HG03196 (cell line): ENCODE data around the gene PDLIM5.
"Not testable (repeated sequence)": the region's sequence is repeated elsewhere in the genome, so short reads cannot be mapped to it uniquely, and the experiment has no call there.

Experiments
- ATAC-seq: cut with Tn5 transposase; IDR thresholded peaks from one replicate; pipeline ENCODE4 v1.9.1; 2021; ENCODE audit not compliant: unreplicated experiment

PDLIM5 gene

GRCh38 chr4:94639298-94639697 lies 187.6 kb downstream of the PDLIM5 start:
- no peak for ATAC-seq

- no peak for ATAC-seq
Measured at GRCh38 chr4:94640151-94640550, 188.4 kb downstream of the PDLIM5 start.

DNA sequence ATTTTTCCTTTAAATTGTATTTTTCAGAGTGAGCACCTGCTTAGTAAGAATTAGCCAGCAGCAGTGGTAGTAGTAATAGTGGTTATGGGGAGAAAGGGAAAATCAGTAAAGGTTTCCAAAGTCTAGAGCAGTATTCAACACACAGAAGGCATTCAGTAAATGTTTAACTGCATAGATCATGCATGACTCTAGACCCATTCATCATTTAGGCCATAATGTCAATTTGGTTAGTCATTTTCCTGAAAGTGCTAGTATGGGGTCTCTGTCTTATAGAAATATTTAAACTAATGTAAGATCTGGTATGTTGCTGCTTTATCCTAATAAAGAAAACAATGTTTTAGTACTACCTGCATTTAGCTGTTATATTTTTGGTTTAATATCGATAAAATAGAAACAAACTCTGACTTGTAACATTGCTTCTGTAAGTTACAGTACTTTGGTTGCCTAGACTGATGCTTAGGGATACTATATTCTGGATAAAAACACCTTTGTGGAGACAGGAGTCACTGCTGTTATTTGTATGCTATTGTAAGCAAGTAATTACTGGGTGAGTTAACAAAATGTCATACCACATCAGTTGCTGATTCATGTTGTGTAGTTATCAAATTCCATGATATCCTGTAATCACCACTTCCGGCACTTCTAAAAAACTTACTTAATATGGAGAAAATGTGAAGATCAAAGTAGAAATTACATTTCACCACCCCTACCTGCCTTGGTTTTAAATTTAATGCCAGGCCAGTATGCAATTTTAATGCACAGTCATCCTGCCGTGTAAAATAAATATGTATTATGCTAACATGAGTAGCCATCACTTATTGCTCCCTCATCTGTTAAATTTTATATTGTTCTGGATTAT lies 190.2 kb downstream of the PDLIM5 start:
- ATAC-seq: no peak

DNA sequence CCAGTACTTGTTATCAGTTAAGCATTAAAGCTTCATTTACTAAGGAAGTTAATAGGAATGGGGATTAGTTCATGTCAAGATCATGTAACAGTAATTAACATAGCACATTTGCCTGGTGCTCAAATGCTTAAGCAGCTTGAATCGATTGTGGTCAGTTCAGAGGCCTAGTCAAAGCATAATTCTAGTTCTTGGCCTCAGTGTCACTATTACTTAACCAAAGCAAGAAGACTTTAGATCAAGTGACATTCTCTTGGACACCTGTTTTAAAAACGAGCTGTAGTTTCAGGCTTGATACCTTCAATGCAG lies 190.8 kb downstream of the PDLIM5 start:
- ATAC-seq: no peak

GRCh38 chr4:94648699-94649098 lies 197.0 kb downstream of the PDLIM5 start:
- ATAC-seq: no peak

DNA sequence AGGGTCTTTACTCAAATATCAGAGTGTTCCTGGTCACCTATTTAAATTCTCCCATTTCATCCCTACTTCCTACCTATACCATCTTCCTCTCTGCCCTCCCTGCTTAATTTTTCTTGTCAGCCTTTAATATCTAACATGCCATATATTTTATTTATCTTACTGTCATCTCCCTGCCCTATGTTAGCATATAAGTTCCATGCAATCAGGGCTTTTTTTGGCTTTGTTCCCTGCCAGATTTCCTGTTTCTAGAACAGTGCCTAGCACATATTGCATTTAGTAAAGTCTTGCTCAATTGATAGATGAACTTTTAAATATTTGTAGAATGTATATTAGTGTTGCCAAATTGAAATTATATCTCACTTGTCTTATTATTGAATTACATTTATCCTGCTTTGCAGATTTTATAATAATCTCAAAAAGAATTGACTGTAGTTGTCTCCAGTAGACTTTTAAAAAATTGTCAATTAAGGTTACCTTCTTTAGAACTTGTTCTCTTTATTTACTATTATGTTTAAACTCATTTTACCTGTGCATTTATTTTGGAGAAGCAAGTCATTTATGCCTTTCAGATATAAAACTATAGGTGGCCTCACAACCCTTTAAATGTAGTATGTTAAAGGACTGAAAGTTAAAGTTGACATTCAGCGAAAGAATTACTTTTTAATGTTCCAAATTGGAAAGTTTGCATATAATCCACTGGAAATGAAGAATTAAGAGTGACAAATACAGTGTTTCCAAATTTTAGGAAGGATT lies 197.8 kb downstream of the PDLIM5 start:
- no peak for ATAC-seq

DNA sequence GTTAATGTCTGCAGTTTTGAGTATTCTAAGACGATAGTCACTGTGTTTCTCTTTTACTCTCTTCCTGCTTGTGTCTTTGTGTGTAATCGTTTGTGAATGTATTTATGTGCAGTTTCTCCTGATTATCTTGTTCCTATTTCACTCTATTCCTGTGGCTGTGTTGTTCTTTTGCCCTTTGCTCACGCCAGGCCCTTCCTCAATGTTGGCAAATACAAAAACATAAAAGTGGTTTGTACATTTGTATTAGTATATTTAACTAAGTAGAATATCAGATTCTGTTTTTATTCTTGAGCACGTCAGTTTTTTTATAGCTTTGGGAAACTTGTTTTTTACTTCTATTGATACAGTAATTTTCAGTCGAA lies 198.4 kb downstream of the PDLIM5 start:
- ATAC-seq: no peak

DNA sequence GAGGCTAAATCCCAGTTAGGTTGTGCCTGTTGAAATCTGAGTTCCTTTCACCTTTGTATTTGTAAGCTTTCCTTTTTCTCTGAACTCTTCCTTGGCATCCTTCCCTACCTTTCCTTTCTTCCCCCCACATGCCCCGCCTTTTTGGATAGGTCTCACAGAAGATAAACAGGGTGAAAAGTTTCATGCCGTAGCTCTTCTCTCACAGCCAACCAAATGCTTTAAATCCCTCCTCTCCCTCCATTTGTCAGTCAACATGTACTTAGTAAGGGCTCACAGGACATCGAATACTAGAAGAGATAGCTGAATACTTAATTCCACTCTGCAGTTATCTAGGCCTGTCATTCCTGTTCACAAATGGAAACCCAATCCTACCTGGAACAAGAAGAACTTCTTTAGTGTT lies 198.9 kb downstream of the PDLIM5 start:
- no peak for ATAC-seq

DNA sequence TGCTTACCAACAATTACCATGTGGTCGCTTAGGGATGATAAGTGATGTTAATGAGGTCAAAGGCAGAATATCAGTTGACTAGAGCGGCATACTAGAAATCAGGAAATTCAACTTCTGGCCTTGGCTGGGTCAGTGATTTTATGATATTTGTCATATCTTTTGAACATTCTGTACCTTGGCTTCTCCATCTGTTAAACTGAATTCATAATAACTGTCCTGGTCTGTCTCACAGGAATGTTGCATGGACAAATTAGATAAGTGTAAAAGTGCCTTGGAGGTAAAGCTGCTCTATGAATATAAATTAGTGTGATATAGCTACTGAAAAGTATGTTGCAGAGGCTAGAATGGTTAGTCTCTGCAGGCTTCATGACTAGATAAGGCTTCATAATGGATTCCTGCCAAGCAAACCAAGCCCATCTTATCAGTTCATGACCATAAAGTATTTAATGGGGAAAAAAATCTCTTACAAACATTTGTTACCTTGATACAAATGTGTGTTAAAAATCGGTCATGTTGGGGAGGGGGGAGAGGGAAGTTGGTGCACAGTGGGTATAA lies 201.4 kb downstream of the PDLIM5 start:
- ATAC-seq: no peak

GRCh38 chr4:94653984-94654609 lies 202.4 kb downstream of the PDLIM5 start:
- no peak for ATAC-seq

DNA sequence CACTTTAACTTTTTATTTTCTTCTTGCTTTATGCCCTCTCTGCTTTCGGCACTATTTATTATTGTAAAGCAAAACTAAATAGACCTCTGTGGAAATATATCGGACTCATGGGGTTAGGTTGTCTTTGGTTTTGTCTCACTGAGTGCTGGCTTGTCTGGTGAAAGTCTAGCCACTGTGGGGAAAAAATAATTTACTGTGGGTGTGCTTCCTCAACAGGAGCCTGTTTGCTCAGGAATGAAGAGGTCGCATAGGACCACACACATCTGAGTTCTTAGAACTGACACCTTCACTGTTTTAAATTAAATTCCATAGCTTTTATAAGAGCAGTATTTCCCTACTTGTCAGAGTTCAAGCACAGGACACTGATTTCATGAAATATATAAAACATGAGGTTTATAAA lies 203.0 kb downstream of the PDLIM5 start:
- no peak for ATAC-seq

- ATAC-seq: no peak
Measured at GRCh38 chr4:94660614-94661013, 208.9 kb downstream of the PDLIM5 start.

DNA sequence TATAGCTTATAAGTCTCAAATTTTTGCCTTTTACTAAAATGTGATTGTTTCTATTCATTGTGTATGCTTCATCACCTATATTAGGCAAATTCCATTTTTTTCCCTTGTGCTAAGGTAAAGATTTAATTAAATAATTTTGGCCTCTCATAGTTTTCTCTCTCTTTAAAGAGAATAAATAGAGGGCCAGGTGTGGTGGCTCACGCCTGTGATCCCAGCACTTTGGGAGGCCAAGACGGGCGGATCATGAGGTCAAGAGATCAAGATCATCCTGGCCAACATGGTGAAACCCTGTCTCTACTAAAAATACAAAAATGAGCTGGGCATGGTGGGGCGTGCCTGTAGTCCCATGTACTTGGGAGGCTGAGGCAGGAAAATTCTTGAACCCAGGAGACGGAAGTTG lies 213.3 kb downstream of the PDLIM5 start:
- not testable (repeated sequence) for ATAC-seq

DNA sequence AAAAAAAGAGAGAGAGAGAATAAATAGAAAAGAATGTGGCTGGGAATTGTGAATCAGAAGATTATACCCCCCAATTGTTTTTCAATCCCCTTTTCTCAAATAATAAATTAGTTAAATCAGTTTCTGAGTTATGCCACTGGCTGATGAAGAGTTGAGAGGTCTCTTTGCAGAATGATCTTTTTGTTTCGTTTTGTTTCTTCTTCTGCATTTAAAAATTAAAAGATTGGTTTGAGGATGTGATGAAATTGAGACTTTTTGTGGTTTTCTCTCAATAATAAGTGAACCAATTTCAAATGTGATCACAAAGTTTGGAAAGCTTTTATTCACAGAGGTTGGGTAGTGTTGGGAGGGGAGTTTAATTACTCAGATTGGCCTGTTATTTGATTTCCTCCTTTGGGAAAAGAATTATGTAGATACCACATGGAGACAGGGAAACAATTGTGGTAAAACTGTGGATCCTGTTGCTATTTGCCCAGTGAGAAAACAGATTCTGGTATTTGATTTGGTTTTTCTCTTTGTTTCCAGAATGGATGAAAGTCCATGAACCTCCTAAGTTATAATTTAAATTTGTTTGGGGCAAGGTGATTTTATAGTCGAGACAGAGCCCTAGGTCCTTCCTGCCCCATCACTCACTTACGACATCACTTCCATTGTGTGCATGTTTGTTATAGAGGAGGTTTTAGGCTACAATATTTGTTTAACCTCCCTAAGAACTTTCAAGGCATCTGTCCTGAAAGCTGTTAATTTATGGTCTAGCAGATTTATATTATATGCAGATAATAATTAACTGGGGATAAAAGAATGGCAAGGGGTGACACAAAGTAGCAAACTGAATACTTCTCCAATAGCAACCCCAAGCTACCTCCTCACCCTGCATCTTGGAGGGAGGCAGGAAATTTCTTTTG lies 214.0 kb downstream of the PDLIM5 start:
- ATAC-seq: no peak

- ATAC-seq: no peak
Measured at GRCh38 chr4:94668724-94669123, 217.0 kb downstream of the PDLIM5 start.

DNA sequence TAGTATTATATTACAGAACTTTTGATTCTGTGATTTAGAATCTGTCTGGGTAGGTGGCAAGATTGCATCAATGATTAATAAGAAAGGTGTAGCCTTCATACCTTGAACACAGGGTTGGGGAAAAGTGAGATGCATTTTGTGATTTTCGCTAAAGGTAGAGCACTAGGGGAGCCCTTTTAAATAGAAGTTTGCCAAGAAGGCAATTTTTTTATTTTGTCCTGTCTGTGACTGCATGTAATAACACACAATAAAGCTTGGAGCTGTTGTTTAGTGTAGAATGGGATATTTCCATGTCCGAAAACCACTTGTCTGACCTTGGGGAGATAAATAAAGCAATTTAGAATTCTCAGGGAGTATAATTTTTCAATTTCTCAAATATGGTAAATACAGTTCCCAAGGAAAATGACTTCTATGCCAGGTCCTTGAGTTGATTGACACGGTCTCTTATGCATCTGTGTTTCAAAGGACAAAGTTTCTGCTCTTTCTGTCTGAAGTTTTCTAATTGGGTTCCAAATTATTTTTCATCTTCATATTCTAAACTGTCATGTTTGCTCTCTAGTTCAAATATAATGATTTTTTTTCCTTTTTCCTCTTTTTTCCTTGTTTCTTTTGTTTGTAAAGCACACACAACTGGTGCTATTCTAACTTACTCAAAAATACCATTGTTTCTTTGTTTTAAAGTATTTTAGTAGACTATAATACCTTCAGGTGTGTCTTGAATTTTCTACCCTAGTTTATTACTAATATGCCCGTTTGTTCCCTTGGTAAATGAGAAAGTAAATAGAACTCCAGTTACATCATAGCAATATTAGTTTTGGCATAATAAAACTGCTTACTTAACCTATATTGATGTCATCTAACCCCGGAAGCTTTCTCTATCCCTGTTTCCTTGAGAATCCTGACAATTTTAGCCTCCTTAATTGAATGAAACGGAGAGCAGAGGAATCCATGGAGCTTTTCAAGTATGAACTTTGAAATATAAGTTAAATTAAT lies 218.2 kb downstream of the PDLIM5 start:
- ATAC-seq: no peak

GRCh38 chr4:94671113-94671512 lies 219.4 kb downstream of the PDLIM5 start:
- no peak for ATAC-seq

DNA sequence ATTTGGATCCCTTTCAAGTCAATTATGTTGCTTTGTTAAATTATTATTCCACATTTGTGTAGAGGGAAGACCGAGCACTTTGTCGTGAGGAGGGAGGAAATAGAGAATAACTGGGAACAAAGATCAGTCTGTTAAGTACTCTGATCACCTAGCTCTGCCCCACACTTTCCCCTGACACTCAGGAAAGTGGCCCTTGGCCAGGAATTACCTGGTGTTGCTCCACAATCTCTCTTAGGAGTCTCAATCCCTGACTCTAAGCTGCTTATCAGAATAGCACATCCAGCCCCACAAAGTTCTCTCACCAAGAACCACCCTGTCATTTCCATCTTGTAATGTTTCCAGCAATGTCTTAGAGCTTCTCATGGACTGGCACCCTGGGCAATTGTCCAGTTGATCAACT lies 222.2 kb downstream of the PDLIM5 start:
- no peak for ATAC-seq

GRCh38 chr4:94676970-94677369 lies 225.2 kb downstream of the PDLIM5 start:
- ATAC-seq: no peak

- ATAC-seq: no peak
Measured at GRCh38 chr4:94678896-94679295, 227.2 kb downstream of the PDLIM5 start.
